ENCODE data around the gene TRRAP.

GRCh38 chr7:98869027-98869596 lies 9.2 kb upstream of the TRRAP start:
- TF ChIP-seq CTCF (IDR thresholded peaks at IDR 0.05; ENCODE audit: low read length) (no peak), EZH2 (optimal IDR thresholded peaks at IDR 0.05; ENCODE audit: low read depth, low read length) (no peak), EZH2phosphoT487 (IDR thresholded peaks at IDR 0.05; ENCODE audit: low read length) (no peak)

Measured in MM.1S (cell line).